Stomach (tissue), 4 donors: ENCODE measurements around the gene GLYR1.

ENCODE experiments used
- EP300 ChIP-seq: sonication (generic); formaldehyde crosslinking; IDR thresholded peaks from one replicate; pipeline ENCODE4 v1.6.1; 2017; ENCODE audit warnings: antibody characterized with exemption
- POLR2A ChIP-seq, 4 donors: fragments of 450-650 bp; IDR thresholded peaks; one replicate each; pipeline ENCODE4 v1.6.1; 2016; ENCODE audit warnings: antibody characterized with exemption in 4 of 4, control low read depth in 2 of 4, mild to moderate bottlenecking in 1 of 4, moderate library complexity in 1 of 4
- POLR2AphosphoS5 ChIP-seq, 3 donors: sonication (generic); formaldehyde crosslinking; IDR thresholded peaks; one replicate each; pipeline ENCODE4 v1.6.1; 2016; ENCODE audit warnings: antibody characterized with exemption in 3 of 3
- TF ChIP-seq, protein P1 (sequence below), 7 experiments: fragments of 450-650 bp in 4 of 7; fragments of 200-600 bp in 3 of 7; sonication (generic) in 3 of 7; IDR thresholded peaks; one replicate each; pipeline ENCODE4 v1.5.1; 2016 to 2019; ENCODE audit warnings: antibody characterized with exemption in 7 of 7, control low read depth in 2 of 7, mild to moderate bottlenecking in 1 of 7

DNA sequence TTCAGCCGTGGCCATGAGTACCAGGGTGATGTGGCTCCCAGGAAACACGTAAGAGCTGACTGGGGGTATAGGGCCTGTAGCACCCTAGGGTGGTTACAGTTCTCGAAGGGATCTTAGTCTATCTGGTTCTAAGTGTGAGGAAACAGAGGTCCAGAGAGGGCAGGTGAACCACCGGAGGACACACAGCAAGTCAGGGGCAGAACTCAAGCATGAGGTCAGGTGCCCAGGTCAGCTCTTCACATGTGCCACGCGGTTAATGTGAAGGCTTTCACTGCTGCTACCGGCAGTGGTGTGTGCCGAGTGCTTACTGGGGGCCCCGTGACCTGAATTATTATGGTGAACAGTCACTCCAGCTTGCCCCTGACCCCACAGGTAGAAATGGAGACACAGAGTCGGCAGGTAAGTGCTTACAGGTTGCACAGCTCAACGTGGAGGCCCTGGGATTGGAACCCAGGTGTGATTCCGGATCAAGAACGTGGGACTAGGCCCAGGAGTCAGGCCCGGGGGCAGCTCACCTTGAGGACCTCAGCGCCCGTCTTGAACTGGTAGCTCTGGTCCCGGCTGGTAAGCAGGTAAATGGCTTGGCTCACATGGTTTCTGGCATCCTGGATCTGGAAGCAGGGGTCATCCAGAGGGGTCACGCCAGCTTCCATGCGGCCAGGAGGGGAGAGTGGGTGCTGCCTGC lies 47.8 kb downstream of the GLYR1 start:
- TF ChIP-seq, protein P1, sequence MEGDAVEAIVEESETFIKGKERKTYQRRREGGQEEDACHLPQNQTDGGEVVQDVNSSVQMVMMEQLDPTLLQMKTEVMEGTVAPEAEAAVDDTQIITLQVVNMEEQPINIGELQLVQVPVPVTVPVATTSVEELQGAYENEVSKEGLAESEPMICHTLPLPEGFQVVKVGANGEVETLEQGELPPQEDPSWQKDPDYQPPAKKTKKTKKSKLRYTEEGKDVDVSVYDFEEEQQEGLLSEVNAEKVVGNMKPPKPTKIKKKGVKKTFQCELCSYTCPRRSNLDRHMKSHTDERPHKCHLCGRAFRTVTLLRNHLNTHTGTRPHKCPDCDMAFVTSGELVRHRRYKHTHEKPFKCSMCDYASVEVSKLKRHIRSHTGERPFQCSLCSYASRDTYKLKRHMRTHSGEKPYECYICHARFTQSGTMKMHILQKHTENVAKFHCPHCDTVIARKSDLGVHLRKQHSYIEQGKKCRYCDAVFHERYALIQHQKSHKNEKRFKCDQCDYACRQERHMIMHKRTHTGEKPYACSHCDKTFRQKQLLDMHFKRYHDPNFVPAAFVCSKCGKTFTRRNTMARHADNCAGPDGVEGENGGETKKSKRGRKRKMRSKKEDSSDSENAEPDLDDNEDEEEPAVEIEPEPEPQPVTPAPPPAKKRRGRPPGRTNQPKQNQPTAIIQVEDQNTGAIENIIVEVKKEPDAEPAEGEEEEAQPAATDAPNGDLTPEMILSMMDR (IDR thresholded peaks at IDR 0.05): no peak
- TF ChIP-seq POLR2AphosphoS5 (IDR thresholded peaks at IDR 0.05) (no peak), EP300 (no peak), POLR2A (IDR thresholded peaks at IDR 0.05) (no peak)
